GM21423 (cell line): Measurements from ENCODE around the gene BBLN.

Experiments
- ATAC-seq: cut with Tn5 transposase; IDR thresholded peaks from one replicate; pipeline ENCODE4 v1.9.1; 2021; ENCODE audit warnings: mild to moderate bottlenecking, moderate library complexity; ENCODE audit not compliant: unreplicated experiment

Gene BBLN

DNA sequence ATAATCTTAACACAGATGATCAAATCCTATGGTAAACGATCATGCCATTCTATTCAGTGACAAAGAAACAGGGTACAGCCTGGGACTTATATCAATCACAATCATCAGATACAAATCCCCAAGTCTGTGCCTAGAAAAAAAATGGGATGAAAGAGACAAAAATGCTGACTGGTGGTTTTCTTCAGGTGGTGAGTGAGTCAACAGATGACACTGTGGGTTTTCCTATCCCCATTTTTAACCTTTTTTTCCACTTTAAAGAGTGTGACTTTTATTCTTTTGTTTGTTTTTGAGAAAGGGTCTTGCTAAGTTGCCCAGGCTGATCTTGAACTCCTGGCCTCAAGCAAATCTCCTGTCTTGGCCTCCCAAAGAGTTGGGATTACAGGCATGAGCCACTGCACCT is 28.1 kb downstream of the BBLN start:
- no peak for ATAC-seq

DNA sequence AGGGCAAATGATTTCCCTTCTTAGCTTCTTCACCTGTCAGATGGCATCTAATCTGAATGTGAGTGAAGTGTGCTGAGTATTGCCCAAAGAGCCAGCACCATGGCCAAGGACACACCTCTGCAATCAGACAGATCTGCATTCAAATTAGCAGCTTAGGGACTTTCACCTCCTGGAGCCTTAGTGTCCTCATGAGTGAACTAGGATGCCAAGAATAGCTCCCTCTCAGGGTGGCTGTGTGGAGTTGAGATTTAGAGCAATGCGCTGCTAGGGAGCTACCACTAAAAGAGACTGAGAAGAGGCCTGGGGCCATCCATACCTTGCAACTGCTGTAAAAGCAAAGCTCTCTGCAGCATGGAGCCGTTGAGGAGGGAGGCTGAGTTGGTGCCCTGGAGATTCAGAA is 29.9 kb downstream of the BBLN start:
- no peak for ATAC-seq

DNA sequence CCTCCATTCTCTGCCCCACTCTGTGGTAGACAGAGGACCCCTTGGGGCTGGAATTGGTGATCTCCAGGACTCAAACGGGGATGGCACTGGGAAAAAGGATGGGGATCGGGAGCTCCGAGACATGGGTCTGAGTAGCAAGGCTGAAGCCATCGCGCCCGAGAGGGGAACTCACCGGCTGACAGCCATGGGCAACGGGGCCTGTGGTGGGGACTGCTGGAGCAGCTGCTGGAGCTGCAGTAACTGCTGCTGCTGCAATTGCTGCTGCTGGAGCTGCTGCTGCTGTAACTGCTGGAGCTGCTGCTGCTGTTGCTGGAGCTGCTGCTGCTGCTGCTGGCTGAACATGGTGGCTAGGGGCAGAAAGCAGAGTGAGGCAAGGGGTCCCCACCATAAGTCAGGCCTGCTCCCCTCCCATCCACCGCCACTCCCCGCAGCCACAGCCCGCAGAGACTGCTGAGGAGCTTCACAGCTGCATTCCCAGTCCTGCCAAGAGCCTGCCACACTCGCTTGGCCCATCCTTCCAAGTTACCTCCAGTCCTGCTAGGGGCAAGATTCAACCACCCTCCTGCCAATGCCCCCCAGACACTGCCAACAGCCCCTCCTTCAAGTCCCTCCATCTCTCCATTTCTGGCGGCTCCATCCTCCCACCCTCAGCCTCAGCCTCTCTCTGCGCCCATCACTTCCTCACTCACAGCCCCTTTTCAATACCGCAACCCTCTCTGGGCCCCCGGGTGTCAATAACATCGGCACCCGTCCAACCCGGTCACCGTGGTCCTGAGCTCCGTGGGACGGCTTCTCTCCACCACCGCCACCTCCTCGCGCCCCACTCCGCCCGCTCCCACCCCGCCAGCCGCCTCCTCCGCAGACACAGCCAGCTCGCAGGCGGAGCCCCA is 30.7 kb downstream of the BBLN start:
- no peak for ATAC-seq

DNA sequence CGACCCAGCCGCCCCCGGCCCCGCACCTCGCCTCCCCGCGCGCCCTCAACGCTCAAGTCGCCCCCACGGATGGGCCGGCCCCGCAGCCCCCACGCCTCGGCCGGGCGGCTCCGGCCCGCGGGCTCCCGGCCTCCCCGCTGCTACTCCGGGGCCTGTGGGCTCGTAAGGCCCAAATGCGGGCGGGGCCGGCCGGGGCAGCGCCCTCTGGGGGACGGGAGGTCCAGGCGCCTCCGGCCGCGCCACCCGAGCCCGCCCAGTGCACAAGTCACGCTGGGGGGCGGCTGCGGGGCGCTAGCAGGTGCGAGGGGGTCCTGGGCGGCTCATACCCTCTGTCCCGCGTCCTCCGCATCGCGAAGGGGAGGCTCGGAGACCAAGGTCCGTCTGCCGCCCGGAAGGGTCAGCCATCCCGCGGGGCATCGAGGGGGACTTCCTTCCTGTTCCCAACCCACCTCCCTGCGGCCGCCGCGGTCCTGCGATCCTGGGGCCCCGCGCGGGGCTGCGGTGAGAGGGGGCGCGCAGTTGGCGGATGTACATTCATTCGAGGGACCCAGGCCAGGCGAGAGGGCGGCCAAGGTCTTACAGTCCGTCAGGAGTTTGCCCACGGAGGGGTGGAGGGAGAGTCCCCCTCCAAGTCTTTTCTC is 31.5 kb downstream of the BBLN start, which contains the start of gene CIZ1:
Gene CIZ1, minus strand, starts transcription at position 167 of the 641 bp plus-strand sequence. CDS start 715 bp downstream, outside the sequence.
- ATAC-seq, result peak; percentile 63

DNA sequence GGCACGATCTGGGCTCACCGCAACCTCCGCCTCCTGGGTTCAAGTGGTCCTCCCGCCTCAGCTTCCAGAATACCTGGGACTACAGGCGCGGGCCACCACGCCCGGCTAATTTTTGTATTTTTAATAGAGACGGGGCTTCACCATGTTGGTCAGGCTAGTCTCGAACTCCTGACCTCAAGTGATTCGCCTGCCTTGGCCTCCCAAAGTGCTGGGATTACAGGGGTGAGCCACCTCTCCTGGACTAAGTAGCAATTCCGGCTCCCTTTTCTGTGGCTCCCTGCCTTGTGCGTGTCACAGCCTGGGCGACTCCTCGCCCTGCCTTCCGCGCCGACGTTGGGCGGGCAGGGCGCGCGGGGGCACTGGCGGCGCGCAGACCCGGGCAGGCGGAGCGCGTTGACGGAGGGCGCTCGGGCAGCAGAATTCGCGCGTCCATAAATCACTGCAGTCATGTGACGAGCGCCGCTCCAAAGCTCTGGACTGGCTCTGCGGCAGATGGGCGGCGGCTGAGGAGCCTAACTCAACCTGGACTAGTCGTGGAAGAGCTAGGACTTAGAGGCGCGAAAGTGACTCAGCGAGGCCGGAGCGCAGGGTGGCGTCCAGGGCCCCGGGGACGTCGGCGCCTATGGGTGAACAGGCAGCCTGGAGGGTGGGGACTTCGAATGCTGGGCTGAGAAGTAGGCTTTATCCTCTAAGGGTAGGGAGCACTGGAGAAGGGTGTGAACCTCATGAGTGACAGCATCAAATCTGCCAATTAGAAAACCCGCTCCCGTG is 32.7 kb downstream of the BBLN start:
- ATAC-seq, result peak; percentile 52

DNA sequence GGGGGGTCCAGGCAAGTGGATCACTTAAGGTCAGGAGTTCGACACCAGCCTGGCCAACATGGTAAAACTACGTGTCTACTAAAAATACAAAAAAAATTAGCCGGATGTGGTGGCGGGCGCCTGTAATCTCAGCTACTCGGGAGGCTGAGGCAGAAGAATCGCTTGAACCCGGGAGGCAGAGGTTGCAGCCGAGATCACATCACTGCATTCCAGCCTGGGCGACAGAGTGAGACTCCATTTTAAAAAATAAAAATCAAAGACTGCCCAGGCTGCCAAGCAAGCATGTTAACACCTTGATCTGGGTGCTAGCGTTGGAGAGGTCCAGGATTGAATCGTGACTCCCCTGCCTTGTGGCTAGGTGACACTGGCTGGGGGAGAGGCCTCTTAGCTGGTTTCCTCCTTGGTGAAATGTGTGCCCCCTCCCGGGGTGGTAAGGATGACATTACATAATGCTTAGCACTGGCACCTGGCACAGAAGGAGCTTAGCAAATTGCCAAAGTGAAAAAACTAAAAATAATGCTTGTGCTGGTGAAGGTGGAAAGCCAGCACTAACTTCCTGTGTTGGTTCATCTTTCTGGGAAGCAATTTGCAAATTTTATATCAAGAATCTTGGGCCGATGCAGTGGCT is 33.5 kb downstream of the BBLN start:
- ATAC-seq, result no peak

DNA sequence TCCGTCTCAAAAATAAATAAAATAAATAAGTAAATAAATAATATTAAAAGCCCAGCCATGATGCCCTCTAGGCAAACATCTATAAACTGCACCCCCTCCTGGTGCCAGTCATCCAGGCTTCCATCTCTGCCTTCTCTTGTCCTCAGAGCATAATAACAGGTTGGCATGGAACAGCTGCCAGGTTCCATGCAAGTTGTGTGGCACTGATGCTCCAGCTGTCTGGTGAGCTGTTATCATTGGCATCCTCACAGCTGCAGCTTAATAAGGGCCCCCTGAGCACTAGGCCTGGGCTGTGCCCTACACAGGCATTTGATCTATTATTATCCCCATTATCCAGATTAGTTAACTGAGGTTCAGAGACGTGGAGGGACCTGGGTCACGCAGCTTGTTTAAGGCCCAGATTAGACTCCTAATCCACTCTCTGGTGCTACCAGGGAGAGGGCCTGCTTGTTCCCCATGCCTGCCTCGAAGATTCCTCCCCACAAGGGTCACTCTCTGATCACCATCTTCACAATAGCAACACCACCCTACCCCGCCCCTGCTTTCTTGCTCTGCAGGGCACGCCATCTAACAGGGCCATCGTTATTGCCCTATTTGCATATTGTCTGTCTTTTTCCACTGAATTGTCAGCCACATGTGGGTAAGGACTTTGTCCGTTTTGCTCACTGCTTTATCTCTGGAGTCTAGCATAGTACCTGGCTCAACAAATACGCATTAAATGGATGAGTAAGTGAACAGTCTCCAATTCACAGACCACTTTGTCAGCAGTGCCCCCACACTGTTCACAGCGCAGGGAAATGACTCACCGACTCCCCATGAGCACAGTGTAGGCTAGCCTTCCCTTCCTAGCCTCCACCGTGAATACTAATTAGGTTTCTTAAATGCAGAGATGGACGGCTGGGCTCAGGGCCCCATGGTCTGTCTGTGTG is 41.6 kb downstream of the BBLN start:
- ATAC-seq, result no peak

DNA sequence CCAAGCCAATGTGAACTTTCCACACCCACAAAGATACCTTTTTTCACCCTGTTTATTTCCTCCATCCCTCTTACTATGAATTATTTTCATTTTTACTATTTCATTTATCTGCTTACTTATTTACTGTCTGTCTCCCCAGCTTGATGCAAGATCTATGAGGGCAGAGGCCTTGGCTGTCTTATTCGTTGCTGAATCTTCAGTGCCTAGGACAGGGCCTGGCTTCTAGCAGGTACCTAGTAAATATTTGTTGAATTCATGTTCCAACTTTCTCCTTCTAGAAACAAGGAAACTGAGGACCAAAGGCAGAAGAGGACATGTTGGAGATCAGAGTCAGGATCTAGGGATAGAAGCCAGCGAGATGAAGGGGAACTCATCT is 42.6 kb downstream of the BBLN start:
- ATAC-seq, result no peak

DNA sequence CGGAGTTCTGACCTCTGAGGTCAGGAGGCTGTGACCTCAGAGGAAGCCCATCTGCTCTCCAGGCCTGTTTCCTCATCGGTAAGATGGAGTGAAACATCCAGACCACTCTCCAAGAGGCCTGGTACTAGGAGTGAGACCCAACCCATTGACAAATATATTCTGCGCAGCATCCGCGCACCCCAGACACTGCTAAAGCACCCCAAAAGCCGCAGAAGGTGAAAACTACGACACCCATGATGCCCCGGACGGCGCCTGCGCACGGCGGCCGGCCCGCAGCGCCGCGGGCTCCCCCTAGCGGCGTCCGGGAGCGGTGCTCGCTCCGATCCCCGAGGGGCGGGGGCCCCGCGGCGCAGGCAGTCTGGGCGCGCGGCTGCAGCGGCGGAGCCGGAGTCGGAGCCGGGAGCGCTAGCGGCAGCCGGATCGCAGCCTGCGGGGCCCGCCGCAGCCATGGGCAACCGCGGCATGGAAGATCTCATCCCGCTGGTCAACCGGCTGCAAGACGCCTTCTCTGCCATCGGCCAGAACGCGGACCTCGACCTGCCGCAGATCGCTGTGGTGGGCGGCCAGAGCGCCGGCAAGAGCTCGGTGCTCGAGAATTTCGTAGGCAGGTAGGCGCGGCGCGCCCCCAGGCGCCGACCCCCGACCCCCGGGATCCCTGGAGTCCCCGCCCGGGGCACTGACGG is 43.1 kb downstream of the BBLN start, which contains the start of gene DNM1:
Gene DNM1, plus strand, starts transcription at position 356 of the 683 bp plus-strand sequence. Its CDS starts 92 bp downstream, at position 448.
- peak; percentile 70 for ATAC-seq

DNA sequence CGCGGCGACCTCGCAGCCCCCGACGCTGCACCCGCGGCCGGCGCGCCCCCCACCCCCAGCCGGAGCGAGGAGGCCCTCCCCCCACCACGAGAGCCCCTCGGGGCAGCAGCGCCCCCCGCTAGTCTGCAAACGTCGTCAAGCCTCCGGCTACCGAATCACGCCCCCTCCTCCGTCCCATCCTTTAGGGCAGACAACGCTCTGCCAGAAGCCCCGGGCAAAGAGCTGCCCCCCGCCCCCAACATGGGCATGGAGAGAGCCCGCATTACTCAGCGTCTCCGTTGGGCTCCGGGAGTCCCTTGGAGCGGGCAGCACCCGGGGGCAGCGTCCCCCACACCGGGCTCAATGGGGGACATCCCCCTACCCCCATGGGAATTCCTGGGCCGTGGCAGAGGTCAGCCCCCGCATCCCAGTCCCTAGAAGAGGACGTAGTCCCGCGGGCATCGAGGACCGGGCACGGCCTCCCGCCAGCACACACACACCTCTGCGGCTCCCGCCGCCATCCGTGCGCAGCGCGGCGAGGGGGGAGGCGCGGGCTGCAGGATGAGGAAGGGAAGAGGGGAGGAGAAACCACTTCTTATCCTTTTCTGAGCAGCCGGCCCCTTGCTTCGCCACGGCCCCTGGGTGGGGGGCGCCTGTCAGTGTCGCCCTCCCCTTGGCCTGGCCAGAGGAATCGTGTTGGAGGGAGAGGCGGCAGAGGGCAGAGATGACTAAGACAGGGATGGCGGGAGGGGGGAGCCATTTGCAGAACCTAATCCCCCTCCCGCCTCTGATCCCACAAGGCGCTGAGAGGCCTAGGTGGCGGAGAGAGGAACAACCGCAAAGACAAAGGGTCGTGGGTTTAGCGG is 43.9 kb downstream of the BBLN start:
- ATAC-seq, result peak; percentile 5

DNA sequence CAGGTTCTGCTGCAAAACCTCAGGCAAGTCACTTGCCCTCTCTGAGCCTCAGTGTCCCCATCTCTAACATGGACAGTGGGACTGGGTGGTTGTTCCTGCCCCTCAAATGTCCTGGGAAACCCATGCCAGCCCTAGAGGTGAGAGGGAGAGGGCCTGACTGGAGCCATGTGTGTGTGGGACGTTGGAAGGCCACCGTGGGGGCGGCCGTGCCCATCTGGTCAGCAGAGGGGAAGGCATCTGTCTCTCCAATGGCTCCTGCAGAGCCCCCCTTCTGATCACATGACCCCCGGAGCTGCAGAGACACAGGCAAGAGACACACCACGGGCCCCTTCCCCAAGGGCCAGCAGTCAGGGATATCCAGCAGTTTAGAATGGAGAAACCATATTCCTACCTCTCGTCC is 44.8 kb downstream of the BBLN start:
- ATAC-seq, result no peak

DNA sequence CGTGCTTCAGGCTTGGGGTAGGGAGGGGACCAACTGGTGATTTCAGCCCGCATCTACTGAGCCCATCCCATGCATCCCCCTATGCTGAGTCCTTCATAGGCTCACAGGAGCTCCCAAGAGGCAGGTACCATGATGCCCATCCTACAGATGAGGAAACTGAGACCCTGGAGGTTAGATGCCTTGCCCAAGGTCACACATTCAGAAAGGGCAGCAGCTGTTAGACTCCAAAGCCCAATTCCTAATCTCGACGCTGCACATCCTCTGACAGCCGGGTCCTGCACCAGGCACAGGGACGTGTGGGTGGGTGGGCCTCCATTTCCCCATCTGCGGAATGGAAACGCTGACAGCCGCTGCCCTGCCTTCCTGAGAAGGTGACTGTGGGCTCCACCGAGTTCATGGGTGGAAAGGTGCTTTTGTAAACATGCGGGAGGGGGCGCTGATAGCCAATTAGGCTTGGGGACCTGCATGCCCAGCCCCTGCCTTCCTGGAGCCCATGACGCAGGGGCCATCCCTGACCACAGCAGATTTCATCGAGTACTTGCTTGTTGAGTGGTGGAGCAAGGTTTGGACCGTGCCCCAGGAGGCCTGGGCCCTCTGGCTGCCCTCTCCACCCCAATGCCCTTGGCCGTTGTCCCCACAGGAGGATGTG is 45.4 kb downstream of the BBLN start:
- ATAC-seq, result no peak

DNA sequence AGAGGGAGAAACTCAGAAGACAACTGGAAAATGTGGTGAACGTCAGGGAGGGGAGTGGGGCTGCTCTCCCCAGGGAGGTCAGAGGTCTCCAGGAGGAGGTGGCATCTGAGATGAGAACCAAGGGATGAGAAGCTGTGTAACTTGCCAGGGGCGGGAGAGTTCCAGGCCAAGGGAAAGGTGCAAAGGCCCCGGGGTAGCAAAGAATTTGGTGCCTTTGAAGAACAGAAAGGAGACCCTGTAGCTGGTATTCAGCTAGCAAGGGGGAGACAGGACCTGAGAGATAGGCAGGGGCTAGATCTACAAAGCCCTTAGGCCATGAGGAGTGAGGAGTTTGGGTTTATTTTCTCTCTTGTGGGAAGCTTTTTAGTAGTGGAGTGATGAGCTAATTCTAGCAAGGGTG is 46.4 kb downstream of the BBLN start:
- ATAC-seq, result no peak

DNA sequence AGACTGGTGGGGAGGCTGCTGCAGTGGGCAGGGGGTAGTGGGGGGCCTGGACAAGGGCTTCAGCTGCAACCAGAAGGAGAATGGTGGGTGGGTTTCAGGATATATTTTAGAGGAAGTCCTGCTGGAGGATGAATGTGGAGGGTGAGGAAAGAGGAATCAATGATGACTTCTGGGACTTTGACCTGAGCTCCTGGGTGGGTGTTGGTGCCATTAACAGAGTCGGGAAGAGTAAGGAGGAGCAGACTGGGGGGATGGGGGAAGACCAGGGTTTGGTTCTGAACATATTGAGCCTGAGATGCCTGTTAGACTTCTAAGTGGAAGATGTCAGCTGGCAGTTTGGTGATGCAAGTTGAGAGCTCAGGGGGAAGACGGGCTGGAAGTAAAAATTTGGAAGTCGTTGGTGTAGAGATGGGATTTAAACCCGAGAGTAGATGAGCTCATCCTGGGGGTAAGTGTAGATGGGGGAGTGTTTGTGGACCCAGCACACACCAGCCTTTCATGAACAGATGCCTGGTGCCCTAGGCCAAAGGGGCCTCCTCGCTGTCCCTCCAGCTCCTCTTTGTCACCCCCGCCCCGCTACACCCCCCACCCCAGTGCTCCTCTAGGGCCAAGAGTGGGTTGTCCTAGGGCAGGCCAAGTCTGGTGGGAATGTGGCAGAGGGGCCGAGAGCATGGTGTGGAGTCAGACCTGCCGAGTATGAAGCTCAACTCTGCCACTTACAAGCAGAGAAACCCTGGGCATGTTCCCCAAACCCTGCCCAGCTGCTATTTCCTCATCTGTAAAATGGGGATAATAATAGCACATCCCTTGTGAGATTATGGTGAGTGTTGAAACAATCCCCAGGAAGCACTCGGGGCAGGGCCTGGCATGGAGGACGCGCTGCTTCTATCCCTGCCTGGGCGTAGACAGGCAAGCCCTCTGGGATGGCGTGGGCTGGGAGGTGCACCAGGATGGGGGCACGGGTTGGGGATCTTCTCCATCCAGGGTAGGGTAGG is 47.1 kb downstream of the BBLN start:
- no peak for ATAC-seq

DNA sequence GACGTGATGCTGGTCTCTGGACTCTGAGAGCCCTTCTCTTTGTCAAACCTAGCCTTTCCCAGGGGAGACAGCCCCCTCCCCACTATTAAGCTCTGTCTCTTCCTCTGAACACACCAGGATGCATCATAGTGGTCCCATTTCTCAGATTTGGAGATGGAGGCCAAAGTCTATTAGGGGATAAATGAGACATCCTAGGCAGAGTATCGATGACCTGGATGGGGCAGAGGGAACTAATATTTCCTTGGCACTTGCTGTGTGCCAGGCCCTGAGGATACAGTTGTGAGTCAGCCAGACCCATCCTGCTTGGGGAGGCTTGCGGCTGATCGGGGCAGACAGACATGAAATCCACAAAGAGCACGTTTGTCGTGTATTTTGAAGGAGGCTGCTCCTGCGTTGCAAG is 48.3 kb downstream of the BBLN start:
- no peak for ATAC-seq

DNA sequence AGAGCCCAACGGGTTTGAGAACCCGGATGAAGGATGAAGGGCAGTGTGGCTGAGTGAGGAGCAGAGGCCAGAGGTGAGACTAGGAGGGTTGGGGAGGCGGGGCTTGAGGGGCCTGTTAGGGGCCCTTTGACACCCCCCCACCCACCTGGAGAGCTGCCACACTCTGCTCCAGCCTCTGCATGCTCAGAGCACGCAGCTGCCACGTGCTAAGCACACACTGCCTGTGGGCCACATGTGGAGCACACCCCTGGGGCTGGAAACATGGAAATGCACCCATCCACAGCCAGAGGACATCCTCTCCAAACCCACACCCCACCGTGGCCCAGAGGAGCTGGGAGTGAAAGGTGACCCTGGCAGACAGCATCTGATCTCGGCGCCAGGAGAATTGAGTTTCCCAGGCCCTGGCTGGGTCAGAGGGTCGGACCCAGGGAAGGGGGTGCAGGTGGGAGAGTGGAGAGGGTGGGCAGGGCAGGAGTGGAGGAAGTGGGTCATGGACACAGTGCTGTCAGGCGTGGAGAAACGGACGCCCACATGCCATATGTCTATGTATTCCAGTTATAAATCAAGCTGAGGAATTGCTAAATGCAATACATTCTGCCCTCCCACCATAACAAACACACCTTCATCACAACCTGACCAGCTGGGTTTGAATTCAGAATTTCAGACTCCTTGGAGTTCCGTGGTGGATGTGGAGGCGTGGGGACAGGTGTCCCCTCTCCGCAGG is 49.0 kb downstream of the BBLN start:
- ATAC-seq, result no peak
